ENCODE measurements around the gene CBFA2T3. TPM values are rescaled to one million over a fixed set of nuclear protein-coding genes. Genes with fewer than 3 reads are reported as not detected.

CBFA2T3 gene
- total and polyA plus RNA-seq, 2 of the 8 experiments (the other 6 are each of a cell fraction or from before 2014, with no cell fraction given) = 0.51 to 1.3 TPM

GRCh38 chr16:89011909-89012621 lies 35.1 kb upstream of the CBFA2T3 start:
- DNase-seq (ENCODE audit: low read depth in 1 of 2, low spot score in 2 of 2) (no peak), FAIRE-seq (no peak)
- Histone ChIP-seq H3K27ac (ENCODE audit: low read depth, low read length) (no peak overlapping the region), H3K36me3 (ENCODE audit: control insufficient read depth in 2 of 4, insufficient read depth in 4 of 4, low read length in 3 of 4) (no peaks in the 10 kb centered on the region), H3K9me3 (ENCODE audit: insufficient read depth in 2 of 2, low read depth in 1 of 2, low read length in 1 of 2) (peaks cover 5 to 12% of the 10 kb centered on the region in 2 experiments; a peak in 1 of 4 replicates), H2BK15ac (ENCODE audit: low read length) (no peak overlapping the region), H2AK5ac (ENCODE audit: low read depth, low read length) (no peak overlapping the region), H4K5ac (ENCODE audit: insufficient read length, low read depth, low read length) (no peak overlapping the region), H3K23ac (ENCODE audit: insufficient read length) (no peak overlapping the region), H3K4me1 (replicated peaks in 1 of 4; ENCODE audit: control insufficient read depth in 3 of 4, insufficient read depth in 4 of 4, low read length in 3 of 4) (no peaks in the 10 kb centered on the region; a peak in 2 of 7 replicates), H3K4ac (replicated peaks; ENCODE audit: insufficient read length, low read depth, low read length) (no peak overlapping the region), H3K18ac (ENCODE audit: extremely low read depth, low read length) (no peak overlapping the region), H2BK120ac (replicated peaks; ENCODE audit: low read depth, low read length) (no peak overlapping the region), H3K4me3 (ENCODE audit: extremely low read depth in 1 of 4, insufficient read depth in 2 of 4, low read depth in 3 of 4, low read length in 4 of 4) (no peak overlapping the region), H4K20me1 (replicated peaks in 1 of 2; ENCODE audit: control insufficient read depth in 1 of 2, insufficient read depth in 2 of 2, low read length in 2 of 2) (peaks cover 0 to 1% of the 10 kb centered on the region in 2 experiments), H2BK20ac (ENCODE audit: low read length) (no peak overlapping the region), H4K91ac (replicated peaks; ENCODE audit: insufficient read length, low read length) (no peak overlapping the region), H3K9ac (replicated peaks in 1 of 4; ENCODE audit: extremely low read depth in 1 of 4, low read depth in 3 of 4, low read length in 3 of 4) (no peak overlapping the region), H3K79me2 (ENCODE audit: control insufficient read depth in 1 of 2, insufficient read depth in 2 of 2, low read length in 2 of 2) (no peaks in the 10 kb centered on the region), H3K56ac (replicated peaks; ENCODE audit: insufficient read length, low read depth, low read length) (peak overlapping the region; percentile 53), H4K8ac (ENCODE audit: extremely low read depth, insufficient read depth, low read length) (no peak overlapping the region), H3K4me2 (ENCODE audit: insufficient read depth in 1 of 2, low read depth in 2 of 2, low read length in 2 of 2) (no peak overlapping the region), H2BK5ac (ENCODE audit: low read depth, low read length) (no peak overlapping the region), H3K23me2 (ENCODE audit: low read depth, low read length) (peaks cover 15% of the 10 kb centered on the region; the same call in 1 of the 2 replicates), H2BK12ac (ENCODE audit: low read depth, low read length) (no peak overlapping the region), H3K79me1 (ENCODE audit: low read depth, low read length) (no peaks in the 10 kb centered on the region), H3K14ac (ENCODE audit: insufficient read length) (no peak overlapping the region), H2AFZ (ENCODE audit: low read length) (no peak overlapping the region), H3K27me3 (replicated peaks in 1 of 4; ENCODE audit: control insufficient read depth in 3 of 4, extremely low read depth in 1 of 4, insufficient read depth in 3 of 4, low read length in 3 of 4) (no peaks in the 10 kb centered on the region; a peak in 1 of 7 replicates)
- POLR2A ChIA-PET (ENCODE audit: partially characterized antibody) = no interaction called here
- WGBS, 2 experiments (ENCODE audit: extremely low coverage in 1 of 2, insufficient coverage in 1 of 2, insufficient read length in 1 of 2, insufficient replicate concordance in 2 of 2, low coverage in 1 of 2, low lambda C conversion rate in 2 of 2, missing lambda C conversion rate in 1 of 2) = 76% methylated on average over 4 of the region's 4 CpGs; no CpG with 5 or more reads in 1 of the 2 experiments
- CTCF ChIA-PET (ENCODE audit: partially characterized antibody) = no interaction called here
- TF ChIP-seq BRCA1 (IDR thresholded peaks at IDR 0.05; ENCODE audit: low read depth, low read length) (no peak), ATF2 (IDR thresholded peaks at IDR 0.05; ENCODE audit: low read length) (no peak), JUN (IDR thresholded peaks at IDR 0.05; ENCODE audit: low read depth, low read length) (no peak), SRF (IDR thresholded peaks at IDR 0.05; ENCODE audit: low read depth, low read length) (no peak), E2F6 (IDR thresholded peaks at IDR 0.05) (no peak), TCF12 (IDR thresholded peaks at IDR 0.05; ENCODE audit: low read depth, low read length) (no peak), KDM1A (IDR thresholded peaks at IDR 0.05; ENCODE audit: borderline replicate concordance, low read length) (no peak), ATF3 (IDR thresholded peaks at IDR 0.05; ENCODE audit: insufficient read depth, low read depth, low read length) (no peak), POLR2A (IDR thresholded peaks at IDR 0.05; ENCODE audit: control extremely low read depth in 1 of 2, low read depth in 2 of 2, low read length in 2 of 2) (no peak), POU5F1 (IDR thresholded peaks at IDR 0.05; ENCODE audit: low read depth, low read length) (no peak), PHF8 (conservative IDR thresholded peaks at IDR 0.05; ENCODE audit: low read depth, low read length) (no peak)
